ENCODE data around the gene DLGAP1.

The DLGAP1 gene

DNA sequence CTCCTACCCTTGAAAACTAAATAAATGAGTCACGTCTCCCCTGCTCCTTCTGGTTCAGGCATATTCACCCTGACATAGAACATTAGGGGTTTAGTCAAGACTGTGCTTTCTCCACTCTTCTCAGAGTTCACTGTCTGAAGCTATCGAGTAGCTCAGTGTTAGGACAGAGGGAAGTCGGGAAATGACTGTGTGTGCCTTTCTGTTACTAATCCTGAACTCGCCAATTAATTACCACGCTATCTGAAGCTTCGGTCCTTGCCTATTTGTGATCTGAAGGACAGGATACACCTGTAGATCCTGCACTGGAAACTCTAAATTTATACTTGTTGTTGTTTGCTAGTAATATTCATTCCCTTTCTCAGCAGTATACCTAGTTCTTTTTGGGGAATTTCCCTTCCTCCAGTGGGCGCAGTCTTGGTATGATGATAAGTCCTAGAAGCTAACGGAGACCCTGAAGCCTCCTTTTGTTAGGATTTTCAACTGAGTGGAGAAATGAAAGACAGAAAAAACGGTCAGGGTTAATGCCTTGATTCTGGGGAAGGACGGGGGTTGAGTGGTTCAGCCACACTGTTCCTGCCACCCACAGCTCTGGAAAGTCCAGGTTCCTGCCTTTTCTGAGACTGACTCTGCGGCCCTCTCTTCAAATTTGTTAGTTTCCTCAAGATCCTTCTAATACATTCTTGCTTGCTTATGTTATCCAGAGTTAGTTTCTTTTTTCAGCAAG is 218.0 kb downstream of the DLGAP1 start:
- no peak for DNase-seq

DNA sequence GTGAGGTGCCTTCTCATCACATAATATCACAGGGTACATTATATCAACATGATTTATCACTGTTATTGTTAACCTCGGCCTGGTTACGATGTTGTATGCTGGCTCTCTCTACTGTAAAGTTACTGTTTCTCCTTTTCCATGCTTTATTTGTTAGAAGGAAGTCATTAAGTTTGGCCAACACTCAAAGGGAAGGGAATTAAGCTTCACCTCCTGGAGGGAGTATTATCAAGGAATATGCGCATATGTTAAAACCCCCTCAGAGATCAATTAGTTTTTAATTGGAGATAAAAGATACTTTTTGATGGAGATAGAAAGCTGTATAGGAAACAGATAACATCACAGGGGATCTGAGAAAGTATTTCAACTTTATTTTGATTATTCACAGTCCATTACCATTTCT is 221.6 kb downstream of the DLGAP1 start:
- no peak for DNase-seq

DNA sequence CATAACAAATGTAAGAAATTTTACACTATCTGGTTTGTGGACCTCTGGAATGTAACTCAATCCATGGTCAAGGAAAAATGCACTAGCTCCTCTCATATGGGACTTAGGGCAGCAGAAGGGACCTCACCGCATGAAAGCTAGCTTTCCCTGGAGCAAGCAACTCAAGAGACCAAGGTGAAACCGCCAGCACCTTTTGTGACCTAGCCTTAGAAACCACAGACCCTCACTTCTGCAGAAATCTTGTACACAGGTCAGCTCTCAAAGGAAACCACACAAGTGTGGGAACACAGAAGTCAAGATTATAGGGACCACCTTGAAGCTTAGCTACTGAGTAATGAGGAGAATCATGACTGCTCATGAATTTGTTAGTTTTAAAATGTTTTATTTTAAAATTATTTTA is 222.5 kb downstream of the DLGAP1 start:
- DNase-seq = no peak

DNA sequence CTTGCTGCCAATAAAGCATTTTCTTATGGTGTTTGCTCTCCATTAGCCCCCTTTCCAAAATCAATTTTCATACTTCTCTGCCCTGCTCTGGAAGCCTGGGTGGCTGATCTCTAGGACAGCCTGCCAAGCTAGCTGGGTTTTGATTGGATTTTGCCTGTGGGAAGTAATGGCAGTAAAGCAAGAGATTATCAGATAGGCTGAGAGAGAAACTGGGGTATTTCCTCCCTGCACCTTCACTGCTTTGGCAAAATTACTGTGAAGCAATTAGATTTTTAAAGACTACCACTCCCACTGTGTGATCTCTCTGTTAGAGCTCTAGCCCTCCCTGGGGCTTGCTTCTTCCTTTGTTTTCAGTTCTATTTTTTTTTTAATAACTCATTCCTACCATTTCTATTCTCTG is 223.8 kb downstream of the DLGAP1 start:
- no peak for DNase-seq

DNA sequence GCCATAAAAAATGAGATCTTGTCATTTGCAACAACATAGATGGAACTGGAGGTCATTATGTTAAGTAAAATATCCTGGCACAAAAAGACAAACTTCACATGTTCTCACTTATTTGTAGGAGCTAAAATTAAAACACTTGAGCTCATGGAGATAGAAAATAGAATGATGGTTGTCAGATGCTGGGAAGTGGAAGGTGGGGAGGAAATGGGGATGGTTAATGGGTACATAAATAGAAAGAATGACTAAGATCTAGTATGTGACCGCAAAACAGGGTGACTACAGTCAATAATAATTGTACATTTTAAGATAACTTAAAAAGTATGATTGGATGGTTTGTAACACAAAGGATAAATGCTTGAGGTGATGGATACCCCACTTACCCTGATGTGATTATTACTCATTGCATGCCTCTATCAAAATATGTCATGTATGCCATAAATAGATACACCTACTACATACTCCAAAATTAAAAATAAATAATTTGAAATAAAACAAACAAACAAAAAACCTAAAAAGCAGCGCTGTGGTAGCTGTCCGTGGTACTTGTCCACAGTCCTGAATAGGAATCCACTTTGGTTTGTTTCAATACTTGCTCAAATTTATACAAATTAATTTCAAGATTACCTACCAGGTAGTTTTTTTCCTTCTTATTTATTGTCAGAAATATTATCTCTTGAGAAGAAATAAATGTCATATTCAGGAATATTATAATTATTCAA is 224.5 kb downstream of the DLGAP1 start:
- DNase-seq = no peak

DNA sequence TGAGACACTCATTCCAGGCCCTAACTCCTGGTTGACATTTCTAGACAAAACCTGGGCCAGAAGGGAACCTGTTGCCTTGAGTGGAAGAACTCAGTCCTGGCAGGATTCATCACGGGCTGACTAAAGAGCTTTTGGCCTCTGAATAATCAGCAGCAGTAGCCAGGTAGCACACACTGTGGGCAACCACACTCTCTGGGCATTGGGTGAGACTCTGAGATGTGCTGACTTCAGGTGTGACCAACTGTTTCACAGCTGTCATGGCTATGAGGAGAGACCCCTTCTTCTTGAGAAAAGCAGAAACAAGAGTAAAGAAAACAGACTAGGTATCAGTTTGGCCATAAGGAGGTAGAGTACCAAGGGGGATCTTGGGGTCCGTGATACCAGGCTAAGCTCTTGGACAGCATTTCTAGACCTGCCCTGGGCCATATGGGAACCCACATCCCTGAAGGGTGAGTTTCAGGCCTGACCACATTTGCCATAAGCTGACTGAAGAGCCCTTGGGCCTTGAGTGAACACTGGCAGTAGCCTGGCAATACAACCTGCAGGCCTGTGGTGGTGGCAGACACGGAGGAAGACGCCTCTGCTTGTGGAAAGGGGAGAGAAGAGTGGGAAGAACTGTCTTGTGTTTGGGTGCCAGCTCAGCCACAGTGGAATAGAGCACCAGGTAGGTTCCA is 230.9 kb downstream of the DLGAP1 start:
- no peak for DNase-seq

DNA sequence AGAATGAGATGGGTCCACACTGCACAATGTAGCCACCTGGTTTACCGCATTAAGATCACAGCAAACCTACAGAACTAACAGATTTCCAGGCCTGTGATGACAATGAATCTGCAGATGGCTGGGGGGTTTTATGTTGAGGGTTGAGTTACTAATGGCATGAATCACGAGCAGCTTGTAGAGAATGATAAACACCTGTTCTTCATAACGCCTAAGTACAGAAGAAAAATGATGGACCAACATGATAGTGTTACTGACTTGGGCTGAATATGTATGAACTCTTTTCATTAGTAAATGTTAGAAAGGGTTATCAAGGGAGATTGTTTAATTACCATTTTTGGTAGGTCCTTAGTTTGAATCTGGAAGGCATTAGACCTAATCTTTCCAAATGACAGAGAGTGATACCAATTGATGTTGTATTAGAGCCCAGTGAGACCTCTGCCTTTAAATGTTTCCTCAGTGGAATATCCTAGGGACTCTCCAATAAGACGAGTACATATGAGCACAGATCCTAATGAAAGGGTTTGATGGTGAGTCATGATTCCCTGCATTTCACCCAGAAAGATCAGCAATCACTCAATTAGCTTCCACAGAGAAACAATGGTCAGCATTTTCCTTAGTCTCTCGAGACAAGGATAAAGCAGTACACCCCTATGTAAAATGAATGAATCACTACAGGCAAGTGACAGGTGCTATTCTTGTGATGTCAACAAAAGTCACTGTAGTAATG is 243.8 kb downstream of the DLGAP1 start:
- DNase-seq = no peak

DNA sequence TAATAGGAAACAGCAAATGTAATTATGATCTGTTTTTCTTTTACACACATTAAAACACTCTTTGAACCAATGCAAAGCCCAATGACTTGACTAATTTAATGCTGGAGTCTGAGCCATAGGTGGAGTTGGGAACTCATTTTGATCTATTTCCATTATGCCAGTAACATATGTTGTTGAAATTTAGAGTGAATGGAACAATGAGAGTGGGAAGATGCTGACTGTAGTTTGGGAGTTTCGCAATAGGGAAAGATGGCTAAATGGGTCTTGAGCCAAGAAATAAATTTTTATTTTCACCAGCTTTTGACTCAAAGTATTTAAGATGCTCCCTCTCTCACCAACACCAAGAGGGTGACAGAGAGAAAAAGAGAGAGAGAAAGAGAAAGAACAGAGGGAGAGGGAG is 246.7 kb downstream of the DLGAP1 start:
- DNase-seq = no peak

DNA sequence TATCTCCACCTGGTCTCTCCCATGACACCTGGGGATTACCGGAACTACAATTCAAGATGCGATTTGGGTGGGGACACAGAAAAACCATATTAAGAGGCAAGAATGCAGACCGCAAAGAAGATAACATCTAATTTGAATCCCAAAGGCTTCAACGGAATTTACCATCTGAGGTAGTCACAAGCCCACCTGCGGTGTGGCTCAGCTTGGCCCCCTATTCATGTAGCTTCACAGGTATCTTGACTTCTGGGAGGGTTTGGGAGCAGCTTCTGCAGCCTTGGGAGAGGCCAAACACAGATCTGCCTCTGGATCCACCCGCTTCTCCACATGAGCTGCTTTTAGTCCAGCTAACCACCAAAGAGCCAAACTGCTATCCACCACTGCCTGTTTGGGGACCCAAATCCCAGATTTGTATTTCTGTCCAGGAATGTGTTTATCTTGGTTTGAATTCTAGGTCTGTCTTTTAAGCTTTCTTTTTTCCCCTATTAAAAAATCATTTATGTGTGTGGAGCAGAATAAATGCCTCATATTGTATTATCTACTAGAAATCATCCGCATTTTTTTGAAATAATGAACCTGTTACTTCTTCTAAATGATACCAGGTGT is 247.6 kb downstream of the DLGAP1 start:
- DNase-seq = no peak

DNA sequence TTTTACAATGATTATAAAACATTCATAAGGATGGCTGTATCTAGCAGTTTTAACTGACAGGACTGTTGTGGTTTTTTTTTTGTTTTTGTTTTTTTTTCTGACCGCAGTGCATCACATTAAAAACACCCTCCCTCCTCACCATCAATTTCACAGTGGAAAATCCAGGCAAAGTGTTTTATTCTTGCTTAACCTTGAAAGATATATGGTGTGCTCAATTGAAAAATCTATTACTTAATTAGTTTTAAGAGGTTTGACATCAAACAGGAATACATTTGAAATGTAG is 250.7 kb downstream of the DLGAP1 start:
- DNase-seq = no peak

DNA sequence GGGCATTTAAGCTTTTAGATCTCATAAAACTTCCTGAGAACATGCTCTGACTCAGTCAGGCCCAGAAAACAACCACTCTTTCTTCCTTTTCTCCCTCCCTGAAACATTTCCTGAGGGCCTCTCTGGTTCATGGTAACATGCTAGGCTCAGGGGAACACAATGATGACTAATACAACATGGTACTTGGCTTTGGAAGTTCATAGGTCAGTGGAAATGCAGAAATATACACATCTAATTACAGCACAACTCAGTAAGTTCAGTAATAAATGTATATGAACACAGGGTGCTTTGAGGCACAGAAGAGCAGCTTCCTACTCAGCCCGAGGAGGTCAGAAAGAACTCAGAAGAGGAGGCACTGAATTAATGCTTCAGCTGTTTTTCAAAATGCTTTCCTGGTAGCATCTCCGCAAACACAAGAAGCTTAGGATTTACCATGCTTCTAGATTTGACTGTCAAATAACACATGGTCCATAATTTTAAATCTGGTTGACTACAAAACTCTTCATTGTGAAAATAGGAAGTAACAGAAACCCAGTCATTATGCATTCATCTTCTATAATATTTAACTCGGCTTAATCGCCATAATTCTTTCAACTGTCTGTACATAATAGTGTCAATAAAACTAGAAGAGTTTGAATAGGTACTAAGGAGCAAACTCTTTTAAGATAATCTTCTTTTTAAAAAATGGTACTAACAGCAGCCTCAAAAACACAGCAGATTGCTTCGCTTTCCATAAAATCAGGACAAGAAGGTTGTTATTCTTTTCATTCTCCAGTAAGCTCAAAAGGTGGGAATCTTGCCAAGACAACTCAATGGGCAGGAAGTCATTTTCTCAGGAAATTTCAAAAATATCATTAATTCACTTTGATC is 251.3 kb downstream of the DLGAP1 start:
- DNase-seq = no peak

DNA sequence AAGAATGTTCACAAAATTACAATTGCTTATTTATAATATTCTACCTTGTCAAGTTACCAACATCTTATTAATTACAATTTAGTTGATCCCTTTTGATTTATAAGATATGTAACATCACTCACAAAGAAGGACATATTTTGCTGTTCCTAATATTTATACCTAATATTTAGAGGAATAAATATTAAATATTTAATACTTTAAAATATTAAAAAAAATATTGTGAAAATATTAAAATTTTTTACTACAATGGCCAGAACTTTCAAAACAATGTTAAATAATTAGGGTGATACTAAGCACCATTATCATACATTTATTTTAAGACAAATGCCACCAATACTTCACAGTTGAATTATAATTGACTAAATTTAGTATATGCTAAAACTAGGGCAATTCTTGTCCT is 254.7 kb downstream of the DLGAP1 start:
- no peak for DNase-seq

DNA sequence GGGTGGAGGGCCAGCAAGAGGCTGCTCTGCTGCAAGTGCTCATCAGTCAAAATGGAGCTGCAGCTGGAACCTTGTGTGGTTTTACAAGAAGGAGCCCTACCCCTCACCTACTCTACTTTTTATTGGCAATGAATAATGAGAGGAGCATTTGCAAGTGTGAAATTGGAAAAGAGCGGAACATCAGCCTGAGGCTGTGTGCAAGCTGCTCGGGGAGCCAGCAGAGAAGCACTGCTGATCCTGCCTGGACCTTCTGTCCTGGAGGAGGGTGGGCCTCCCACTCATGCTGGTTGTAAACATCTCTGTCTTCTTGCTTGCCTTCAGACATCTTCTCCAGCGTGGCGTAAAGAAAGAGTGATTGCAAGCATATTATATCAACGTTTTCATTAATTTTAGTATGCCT is 256.2 kb downstream of the DLGAP1 start:
- no peak for DNase-seq

DNA sequence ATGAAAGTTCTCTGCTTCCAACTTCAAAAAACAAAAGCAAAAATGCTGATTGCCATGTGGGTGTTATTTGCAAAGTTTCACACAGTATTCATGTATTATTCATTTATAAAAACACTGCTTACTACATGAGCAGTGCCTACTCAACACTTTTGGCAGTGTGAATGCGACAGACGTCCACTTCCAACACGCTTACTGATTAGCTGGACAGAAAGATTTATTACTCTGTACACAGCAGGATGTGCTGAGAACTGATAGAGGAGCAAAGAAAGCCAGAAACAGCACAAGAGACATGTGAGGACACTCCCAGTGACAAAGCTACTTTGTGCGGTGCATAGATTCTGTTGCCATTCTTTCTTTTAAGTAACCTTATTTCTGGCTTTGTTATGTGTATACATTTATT is 258.8 kb downstream of the DLGAP1 start:
- DNase-seq = no peak

DNA sequence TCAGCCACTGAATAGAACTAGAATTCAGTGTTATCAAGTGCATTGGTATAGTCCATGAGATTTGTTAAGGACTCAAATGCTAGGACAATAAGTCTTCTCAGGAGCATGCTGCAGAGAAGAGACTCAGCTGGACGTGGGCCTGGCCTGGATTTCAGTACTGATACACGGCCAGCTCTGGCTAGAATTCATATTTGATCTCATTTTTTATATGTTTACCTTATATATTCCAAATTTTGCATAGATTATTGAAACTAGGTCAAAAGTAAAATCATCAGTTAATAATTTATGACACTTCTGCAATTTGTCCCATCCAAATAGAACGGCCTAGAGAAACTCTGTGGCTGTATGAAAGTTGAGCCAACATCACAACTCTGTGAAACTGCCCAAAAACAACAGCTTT is 262.0 kb downstream of the DLGAP1 start:
- no peak for DNase-seq

DNA sequence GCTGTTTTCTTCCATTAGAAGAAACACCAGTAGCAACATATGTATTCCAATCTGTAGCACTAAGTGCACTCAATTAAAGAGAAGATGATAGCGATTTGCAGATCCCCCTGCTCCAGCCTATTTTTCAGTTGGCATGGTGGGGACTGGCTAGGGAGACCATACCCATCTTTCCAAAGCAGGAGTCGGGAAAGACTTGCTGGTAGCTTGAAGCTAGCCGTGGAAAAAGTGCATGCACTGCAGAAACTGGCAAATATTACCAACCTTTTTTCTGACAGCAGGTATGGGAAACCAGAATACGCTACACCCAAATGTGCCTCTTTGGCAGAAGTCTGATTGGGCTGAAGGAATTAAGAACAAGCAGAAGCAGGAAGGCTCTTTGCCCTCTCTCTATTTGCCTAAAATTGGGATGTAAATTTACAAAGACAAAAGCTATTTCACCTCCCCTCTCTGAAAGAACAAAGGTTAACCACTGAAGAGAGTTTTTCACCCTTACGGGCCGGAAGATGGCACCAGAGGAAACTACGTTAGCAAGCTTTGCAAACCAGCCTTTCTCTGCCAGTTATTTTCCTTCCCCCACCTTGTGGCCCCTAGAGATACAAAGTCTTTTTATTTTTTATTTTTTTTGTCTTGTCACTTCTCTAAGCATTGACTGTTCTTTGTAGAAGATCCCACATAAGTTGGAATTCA is 273.1 kb downstream of the DLGAP1 start:
- DNase-seq = no peak

DNA sequence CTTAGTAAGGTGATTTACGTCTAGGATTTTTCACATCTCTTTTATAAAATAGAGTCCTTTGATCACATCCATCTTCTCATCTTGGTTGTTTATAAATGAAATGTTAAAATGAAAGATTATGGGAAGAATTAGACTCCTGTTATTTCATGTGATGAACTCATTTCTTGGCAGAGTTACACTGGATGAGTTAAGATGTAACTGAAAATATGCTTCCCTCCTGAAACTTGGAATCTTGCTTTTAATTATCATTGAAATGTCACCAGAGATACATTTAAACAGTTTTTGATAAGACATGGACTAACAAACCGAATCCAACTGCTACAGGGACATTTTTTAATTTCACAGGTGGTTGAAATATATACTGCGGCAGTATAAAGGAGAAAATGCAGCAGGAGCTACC is 274.0 kb downstream of the DLGAP1 start:
- DNase-seq = no peak

DNA sequence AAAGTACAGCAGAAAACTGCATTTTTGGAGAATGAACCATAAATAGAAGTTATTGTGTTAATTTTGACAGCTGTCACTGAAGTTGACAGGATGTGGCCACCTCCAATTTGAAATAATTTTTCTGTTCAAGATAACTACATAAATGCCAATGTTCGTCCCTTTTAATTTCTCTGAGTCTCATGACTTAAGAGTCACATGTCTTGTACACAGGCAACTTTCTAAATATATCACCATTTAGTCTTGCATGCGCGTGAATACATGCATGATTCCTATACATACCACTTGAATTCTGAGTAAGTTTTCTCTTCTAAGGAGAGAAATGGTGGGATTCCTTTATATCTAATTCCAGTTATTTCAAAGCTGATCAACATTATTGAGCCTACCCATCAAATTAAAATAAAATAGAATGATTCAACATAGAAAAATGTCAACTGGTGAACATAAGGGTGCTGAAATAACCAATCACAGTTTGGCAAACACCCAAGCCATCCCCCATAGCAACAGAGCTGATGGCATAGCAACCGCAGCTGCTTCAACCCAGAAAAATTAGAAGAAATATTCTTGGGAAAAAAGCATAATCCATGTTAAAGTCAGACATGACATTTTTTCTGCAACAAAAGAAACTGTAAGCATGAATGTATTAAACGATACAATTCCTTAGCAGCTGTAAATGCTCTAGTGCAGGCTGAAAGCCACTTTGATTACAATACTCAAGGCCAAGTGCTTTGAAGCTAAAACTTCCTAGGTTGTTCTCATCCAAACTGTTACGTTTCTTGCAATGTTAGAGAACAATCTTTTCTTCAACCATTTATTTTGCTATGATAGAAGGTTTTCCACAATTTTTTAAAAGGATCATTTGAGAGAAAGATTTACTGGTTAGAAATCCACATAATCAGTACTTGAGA is 282.7 kb downstream of the DLGAP1 start:
- no peak for DNase-seq

DNA sequence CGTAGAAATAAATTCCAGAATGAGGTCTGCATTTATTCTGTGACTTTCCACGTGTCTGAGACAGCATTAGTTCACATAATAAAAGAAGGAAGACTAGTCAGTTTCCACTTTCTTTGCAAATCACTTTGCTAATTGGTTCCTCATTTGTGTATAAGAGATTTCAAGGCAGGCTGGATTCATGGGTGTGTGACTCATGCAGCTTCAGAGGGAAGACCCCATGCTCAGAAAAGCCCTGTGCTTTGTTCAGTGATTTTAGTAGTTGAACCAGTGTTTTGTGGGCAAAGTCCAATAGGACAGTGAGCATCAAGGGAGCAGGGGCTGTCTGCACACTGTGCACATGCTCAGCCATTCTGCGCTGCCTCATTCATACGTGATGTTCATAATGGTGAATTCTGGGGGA is 297.8 kb downstream of the DLGAP1 start:
- no peak for DNase-seq

DNA sequence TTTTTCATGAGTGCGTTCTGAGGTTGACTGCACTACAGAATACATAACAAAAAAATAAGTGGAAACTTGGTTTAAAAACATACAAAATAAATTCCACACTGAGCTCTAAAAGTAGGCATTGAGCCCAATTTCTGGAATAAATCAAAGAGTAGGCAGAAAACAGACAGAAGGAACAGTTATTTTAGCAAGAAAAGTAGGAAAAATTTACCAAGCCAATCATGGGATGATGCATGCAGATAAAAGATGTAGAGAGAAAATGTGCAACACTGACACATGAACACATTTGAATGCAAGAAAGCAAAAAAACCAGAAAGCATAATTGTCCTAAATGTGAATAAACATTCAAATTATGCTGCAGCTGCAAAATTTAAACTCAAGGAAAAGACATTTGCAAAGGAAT is 308.3 kb downstream of the DLGAP1 start:
- no peak for DNase-seq

DNA sequence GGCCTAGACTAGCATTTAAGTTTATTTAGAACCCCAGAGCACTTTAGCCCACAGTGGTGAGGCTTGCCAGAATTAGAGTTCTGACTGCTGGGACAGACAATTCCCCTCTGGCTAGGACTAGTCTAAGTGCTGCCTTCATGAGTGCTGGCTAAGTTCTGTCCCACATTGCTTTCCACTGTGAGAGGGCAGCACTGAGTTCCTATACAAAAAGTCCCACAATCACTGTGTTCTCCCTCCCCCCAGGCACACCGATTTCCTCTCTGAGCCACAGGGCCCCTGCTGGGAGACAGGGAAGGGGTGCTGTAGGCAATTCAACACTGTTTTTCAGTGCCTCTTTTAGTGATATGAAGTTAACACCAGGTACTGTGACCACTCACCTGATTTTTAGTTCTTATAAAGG is 310.9 kb downstream of the DLGAP1 start:
- DNase-seq = no peak
